ENCODE data around the gene OTOP3.

DNA sequence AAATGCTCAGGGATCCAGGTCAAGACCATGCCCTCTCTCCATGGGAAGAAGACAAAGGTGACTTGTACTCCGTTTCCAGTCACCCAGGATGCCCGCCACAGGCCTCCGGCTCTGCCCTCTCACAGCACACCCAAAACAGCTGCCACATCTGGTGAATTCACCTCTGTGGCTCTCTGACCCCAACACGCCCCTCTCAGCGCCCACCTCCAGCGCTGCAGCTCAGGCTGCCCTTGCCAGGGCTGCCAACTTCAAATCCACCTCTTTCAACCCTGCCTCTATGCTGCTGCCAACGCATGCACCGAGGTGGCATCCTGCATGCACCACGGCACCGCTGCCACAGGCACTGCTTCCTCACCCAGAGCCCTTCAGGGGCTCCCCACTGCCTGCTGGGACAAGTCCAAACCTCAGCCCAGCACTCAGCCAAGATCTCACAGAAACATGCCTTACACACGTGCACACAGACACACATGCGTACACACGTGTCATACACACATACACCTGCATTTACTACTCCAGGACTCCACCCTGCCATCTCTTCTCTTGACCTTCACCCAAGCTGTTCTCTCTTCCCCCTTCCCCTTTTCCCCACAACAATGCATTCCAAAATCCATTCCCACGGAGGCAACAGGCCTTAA lies 29.4 kb downstream of the OTOP3 start:
- TF ChIP-seq CTCF (IDR thresholded peaks at IDR 0.05; ENCODE audit: insufficient read depth, low read length, poor library complexity, severe bottlenecking) (no peak), EZH2phosphoT487 (conservative IDR thresholded peaks at IDR 0.05; ENCODE audit: low read length) (no peak)

Data from SU-DHL-6 (cell line).